Left lung (tissue), 10 donors: Measurements from ENCODE around the gene STK25. TPM values are rescaled to one million over a fixed set of nuclear protein-coding genes. Genes with fewer than 3 reads are reported as not detected.

ENCODE experiments used
- ATAC-seq: fragments of 200-7000 bp; cut with Tn5 transposase; one replicate; pipeline ENCODE4 v1.9.1; 2020; ENCODE audit warnings: moderate library complexity
- DNase-seq, 4 donors: peaks; one replicate each; pipeline ENCODE4 v3.0.0-alpha.2; 2013 to 2020
- H3K27ac ChIP-seq, 2 donors: fragments of 200-600 bp; sonication (generic) in 1 of 2; one replicate each; pipeline versions ENCODE4 v1.5.0 to v1.8.0; 2020 to 2021
- H3K27me3 ChIP-seq, 2 donors: fragments of 200-600 bp; sonication (generic) in 1 of 2; one replicate each; pipeline versions ENCODE4 v1.5.0 to v1.8.0; 2020 to 2021
- H3K36me3 ChIP-seq, 2 donors: fragments of 200-600 bp; sonication (generic) in 1 of 2; one replicate each; pipeline versions ENCODE4 v1.5.0 to v1.8.0; 2020 to 2021
- H3K4me1 ChIP-seq, 2 donors: fragments of 200-600 bp; one replicate each; pipeline ENCODE4 v1.8.0; 2021
- H3K4me3 ChIP-seq, 2 donors: fragments of 200-600 bp; sonication (generic) in 1 of 2; one replicate each; pipeline versions ENCODE4 v1.5.0 to v1.8.0; 2020 to 2021; ENCODE audit warnings: mild to moderate bottlenecking in 1 of 2
- H3K9me3 ChIP-seq, 2 donors: fragments of 200-600 bp; sonication (generic) in 1 of 2; one replicate each; pipeline versions ENCODE4 v1.5.0 to v1.8.0; 2020 to 2021
- intact Hi-C, 2 donors: fragments of 100-400 bp; cut with DNase I; formaldehyde crosslinking; loops; one replicate each; pipeline versions ENCODE4 v1.11.2 to v1.14.2; 2022
- polyA plus RNA-seq, 6 donors: library from polyadenylated mRNA; unstranded; fragments of 120-200 nt; gene quantifications; one replicate each; pipeline ENCODE4 v1.2.1, GENCODE V29; 2013; ENCODE audit not compliant: insufficient read length in 6 of 6
- total RNA-seq, 2 donors: library from RNA; stranded (reverse); fragmentation: NEBNext Ultra II Directional; extraction: Animal tissue kit (Norgen Biotek cat#: 25700); gene quantifications; one replicate each; pipeline ENCODE4 v1.2.1, GENCODE V29; 2021
- TF ChIP-seq, protein P1 (sequence below), 2 donors: fragments of 200-600 bp; sonication (generic) in 1 of 2; IDR thresholded peaks; one replicate each; pipeline versions ENCODE4 v1.5.0 to v1.8.0; 2021; ENCODE audit warnings: antibody characterized with exemption in 2 of 2
- donor health status: DM: no; HTN: yes; CAD: no.
- donor health status: DM: no; HTN: no; CAD: no.

STK25 gene
- total and polyA plus RNA-seq, 8 donors: 125 to 237 (median 193) TPM

DNA sequence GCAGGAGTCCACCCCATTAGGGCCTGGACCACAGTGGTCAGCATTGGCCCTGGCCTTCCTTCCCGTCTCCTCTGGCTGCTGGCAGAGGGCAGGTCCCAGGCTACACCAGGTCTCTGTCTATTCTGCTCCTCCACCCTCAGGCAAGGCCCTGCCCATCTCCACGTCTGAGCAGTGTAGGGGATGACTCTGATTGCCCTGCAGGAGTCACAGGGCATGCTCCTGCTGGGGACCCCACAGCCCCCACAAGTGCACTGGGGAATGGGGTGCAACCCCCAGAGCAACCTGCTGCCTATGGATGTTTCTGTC is 40.0 kb downstream of the STK25 start:
- DNase-seq: no peak
- Histone ChIP-seq H3K4me1 (no peaks in the 10 kb centered on the region), H3K4me3 (no peak overlapping the region), H3K27me3 (no peaks in the 10 kb centered on the region), H3K27ac (no peak overlapping the region), H3K36me3 (peaks cover 0 to 2% of the 10 kb centered on the region in 2 donors), H3K9me3 (no peaks in the 10 kb centered on the region)
- intact Hi-C loops: no loop called here
- ATAC-seq: no peak
- TF ChIP-seq, protein P1, sequence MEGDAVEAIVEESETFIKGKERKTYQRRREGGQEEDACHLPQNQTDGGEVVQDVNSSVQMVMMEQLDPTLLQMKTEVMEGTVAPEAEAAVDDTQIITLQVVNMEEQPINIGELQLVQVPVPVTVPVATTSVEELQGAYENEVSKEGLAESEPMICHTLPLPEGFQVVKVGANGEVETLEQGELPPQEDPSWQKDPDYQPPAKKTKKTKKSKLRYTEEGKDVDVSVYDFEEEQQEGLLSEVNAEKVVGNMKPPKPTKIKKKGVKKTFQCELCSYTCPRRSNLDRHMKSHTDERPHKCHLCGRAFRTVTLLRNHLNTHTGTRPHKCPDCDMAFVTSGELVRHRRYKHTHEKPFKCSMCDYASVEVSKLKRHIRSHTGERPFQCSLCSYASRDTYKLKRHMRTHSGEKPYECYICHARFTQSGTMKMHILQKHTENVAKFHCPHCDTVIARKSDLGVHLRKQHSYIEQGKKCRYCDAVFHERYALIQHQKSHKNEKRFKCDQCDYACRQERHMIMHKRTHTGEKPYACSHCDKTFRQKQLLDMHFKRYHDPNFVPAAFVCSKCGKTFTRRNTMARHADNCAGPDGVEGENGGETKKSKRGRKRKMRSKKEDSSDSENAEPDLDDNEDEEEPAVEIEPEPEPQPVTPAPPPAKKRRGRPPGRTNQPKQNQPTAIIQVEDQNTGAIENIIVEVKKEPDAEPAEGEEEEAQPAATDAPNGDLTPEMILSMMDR (IDR thresholded peaks at IDR 0.05): no peak

DNA sequence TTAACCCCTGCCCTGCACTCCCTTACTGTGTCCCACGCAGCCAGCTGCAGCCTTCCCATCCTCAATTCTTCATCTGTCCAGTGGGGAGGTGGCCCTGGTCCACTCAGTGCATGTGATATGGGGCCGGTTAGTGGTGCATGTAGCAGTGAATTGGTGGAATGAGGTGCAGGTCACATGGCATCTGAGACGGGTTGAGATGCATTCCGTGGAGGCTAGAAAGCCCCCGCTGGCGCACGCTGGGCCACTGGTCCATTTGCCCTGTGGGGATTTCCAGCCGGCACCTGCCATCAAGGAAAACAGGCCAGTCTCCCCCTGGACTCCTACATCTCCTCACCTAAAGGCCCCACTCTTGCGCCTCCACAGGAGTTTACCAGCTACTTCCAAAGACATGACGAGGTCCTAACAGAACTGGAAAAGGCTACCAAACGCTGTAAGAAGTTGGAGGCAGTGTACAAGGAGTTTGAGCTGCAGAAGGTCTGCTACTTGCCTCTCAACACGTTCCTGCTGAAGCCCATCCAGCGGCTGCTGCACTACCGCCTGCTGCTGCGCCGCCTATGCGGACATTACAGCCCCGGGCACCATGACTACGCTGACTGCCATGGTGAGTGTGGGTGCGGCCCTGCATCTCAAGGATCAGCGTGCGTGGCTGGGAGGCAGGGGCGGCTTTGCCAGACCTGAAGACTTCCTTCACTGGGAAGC is 40.5 kb downstream of the STK25 start:
- H3K27me3 ChIP-seq: no peaks in the 10 kb centered on the region
- intact Hi-C loops: no loop called here
- H3K4me1 ChIP-seq: no peaks in the 10 kb centered on the region
- H3K27ac ChIP-seq: no peak overlapping the region
- no peaks in the 10 kb centered on the region for H3K9me3 ChIP-seq
- DNase-seq (no peak), ATAC-seq (no peak)
- TF ChIP-seq, protein P1 (IDR thresholded peaks at IDR 0.05): no peak
- peaks cover 0 to 4% of the 10 kb centered on the region in 2 donors for H3K36me3 ChIP-seq
- H3K4me3 ChIP-seq: no peak overlapping the region

DNA sequence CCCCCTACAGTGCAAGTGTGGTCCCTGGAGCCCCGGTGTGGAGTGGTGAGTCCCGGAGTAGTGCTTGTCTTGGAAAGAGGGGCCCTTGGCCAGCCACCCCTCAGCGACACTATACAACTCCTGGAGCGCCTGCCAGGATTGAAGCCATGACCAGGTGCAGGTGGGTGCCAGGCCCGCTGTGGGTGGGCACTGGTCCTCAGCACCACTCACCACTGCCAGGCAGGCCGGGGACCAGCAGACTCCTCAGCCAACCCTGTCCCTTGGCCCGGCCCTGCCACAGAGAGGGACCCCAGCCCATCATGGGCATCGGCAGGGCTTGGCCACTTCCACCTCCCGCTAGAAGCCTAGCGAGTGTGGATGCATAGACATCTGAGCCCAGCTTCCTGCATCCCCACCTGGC is 42.2 kb downstream of the STK25 start:
- Histone ChIP-seq H3K27ac (no peak overlapping the region), H3K36me3 (peaks cover 0 to 4% of the 10 kb centered on the region in 2 donors), H3K4me3 (no peak overlapping the region), H3K27me3 (no peaks in the 10 kb centered on the region), H3K4me1 (no peaks in the 10 kb centered on the region), H3K9me3 (no peaks in the 10 kb centered on the region)
- ATAC-seq (no peak), DNase-seq (no peak)
- intact Hi-C loops: no loop called here
- TF ChIP-seq, protein P1 (IDR thresholded peaks at IDR 0.05): no peak

DNA sequence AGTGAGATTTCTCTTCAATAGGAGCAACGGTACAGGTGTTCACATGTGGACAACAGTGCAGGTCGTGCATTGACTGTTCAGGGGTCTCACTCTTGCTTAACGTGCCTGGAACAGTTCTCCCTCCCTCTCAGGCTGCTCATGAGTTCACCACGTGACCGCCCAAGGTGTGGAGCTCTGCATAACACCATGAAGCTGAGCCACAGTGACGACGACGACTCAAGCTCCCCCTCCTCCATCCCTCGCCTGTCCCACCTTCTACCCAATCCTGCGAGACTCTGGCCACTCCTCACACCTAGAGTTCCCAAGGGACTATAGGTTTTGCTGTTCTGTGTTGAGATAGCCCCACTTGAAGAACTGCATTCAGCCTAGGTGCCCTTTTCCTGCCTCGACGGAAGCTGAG is 42.8 kb downstream of the STK25 start:
- intact Hi-C loops: no loop called here
- no peak overlapping the region for H3K4me3 ChIP-seq
- ATAC-seq: no peak
- TF ChIP-seq, protein P1 (IDR thresholded peaks at IDR 0.05): no peak
- no peaks in the 10 kb centered on the region for H3K4me1 ChIP-seq
- DNase-seq: no peak
- no peak overlapping the region for H3K27ac ChIP-seq
- peaks cover 0 to 4% of the 10 kb centered on the region in 2 donors for H3K36me3 ChIP-seq
- no peaks in the 10 kb centered on the region for H3K9me3 ChIP-seq
- no peaks in the 10 kb centered on the region for H3K27me3 ChIP-seq

DNA sequence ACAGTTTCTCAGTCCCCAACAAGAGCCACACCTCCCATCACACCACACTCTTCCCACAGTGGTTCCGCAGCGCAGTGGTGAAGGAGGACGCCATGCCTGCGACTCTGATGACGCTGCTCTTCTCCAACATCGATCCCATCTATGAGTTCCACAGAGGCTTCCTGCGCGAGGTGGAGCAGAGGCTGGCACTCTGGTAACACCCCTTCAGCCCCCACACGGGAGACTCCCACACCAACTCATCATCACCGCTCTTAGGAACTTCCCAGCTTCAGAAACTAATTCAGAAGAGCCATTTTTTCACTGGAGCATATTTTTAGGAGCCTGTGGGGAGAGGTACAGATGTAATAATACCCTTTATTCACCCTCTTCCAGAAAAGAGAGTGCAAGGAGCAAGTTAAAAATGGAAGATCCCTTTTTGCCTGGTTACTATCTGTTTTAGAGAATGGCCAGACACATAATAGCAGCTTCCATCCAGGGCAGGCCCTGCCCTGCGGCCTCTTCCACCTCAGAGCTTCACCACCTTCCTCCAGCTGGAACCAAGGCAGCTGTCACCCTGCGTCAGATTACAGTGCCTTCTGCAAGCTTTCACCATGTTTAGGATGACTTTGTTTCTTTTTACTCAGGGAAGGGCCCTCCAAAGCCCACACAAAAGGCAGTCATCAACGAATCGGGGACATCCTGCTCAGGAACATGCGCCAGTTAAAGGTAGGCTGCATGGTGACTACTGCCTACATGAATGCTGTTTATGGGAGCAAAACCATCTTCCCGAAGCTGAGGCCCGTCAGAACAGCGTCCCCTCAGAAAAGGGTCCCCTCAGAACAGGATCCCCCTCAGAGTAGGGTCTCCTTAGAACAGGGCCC is 44.9 kb downstream of the STK25 start:
- ATAC-seq (no peak), DNase-seq (no peak)
- no peaks in the 10 kb centered on the region for H3K27me3 ChIP-seq
- intact Hi-C loops: no loop called here
- no peak overlapping the region for H3K27ac ChIP-seq
- TF ChIP-seq, protein P1 (IDR thresholded peaks at IDR 0.05): no peak
- H3K4me3 ChIP-seq: no peak overlapping the region
- no peaks in the 10 kb centered on the region for H3K9me3 ChIP-seq
- no peaks in the 10 kb centered on the region for H3K4me1 ChIP-seq
- peaks cover 0 to 4% of the 10 kb centered on the region in 2 donors for H3K36me3 ChIP-seq
